ENCODE data around the gene YAP1.

The YAP1 gene

GRCh38 chr11:102109896-102110760 is at the start of gene YAP1:
TSS of gene YAP1 (plus strand) at chr11:102110447. CDS start at chr11:102110849, 402 bp downstream.
- DNase-seq = peak; percentile 81

GRCh38 chr11:102061276-102061675 is 49.0 kb upstream of the YAP1 start:
- DNase-seq = no peak

GRCh38 chr11:102062106-102062505 is 48.1 kb upstream of the YAP1 start:
- no peak for DNase-seq

GRCh38 chr11:102064316-102064715 is 45.9 kb upstream of the YAP1 start:
- no peak for DNase-seq

- no peak for DNase-seq
Measured at GRCh38 chr11:102070766-102071165, 39.5 kb upstream of the YAP1 start.

- DNase-seq = no peak
Measured at GRCh38 chr11:102071497-102072472, 38.5 kb upstream of the YAP1 start.

GRCh38 chr11:102073253-102073652 is 37.0 kb upstream of the YAP1 start:
- DNase-seq = no peak

GRCh38 chr11:102079625-102080024 is 30.6 kb upstream of the YAP1 start:
- DNase-seq = no peak

GRCh38 chr11:102081313-102081712 is 28.9 kb upstream of the YAP1 start:
- DNase-seq = no peak

GRCh38 chr11:102085864-102086551 is 24.2 kb upstream of the YAP1 start:
- DNase-seq = no peak

GRCh38 chr11:102097186-102097585 is 13.1 kb upstream of the YAP1 start:
- DNase-seq = no peak

GRCh38 chr11:102099755-102100154 is 10.5 kb upstream of the YAP1 start:
- DNase-seq = no peak

GRCh38 chr11:102108734-102109440 is 1.4 kb upstream of the YAP1 start:
- DNase-seq = no peak

GRCh38 chr11:102110761-102111010 is 439 bp downstream of the YAP1 start:
- DNase-seq = peak; percentile 25

- DNase-seq = peak; percentile 4
Measured at GRCh38 chr11:102111011-102111786, 952 bp downstream of the YAP1 start.

GRCh38 chr11:102111787-102112508 is 1.7 kb downstream of the YAP1 start:
- peak; percentile 29 for DNase-seq

- no peak for DNase-seq
Measured at GRCh38 chr11:102112509-102112821, 2.2 kb downstream of the YAP1 start.

GRCh38 chr11:102114032-102114431 is 3.8 kb downstream of the YAP1 start:
- DNase-seq = no peak

- no peak for DNase-seq
Measured at GRCh38 chr11:102115557-102115956, 5.3 kb downstream of the YAP1 start.

- no peak for DNase-seq
Measured at GRCh38 chr11:102116453-102117205, 6.4 kb downstream of the YAP1 start.

All from stimulated activated CD4-positive, alpha-beta T cell treated with anti-CD3 and anti-CD28 coated beads, Interleukin-15, amount 100 ng/mL, for 24 hours (primary cell).